Activated T-cell treated with anti-CD3 and anti-CD28 coated beads, Interleukin-2, amount 50 U/mL, for 1 hour (primary cell): Measurements from ENCODE around the gene DPH7.
"Not testable (repeated sequence)": the region's sequence is repeated elsewhere in the genome, so short reads cannot be mapped to it uniquely, and the experiment has no call there.

Experiments
- DNase-seq: peaks from one replicate; pipeline ENCODE4 v3.0.0-alpha.2; 2020

Gene DPH7

DNA sequence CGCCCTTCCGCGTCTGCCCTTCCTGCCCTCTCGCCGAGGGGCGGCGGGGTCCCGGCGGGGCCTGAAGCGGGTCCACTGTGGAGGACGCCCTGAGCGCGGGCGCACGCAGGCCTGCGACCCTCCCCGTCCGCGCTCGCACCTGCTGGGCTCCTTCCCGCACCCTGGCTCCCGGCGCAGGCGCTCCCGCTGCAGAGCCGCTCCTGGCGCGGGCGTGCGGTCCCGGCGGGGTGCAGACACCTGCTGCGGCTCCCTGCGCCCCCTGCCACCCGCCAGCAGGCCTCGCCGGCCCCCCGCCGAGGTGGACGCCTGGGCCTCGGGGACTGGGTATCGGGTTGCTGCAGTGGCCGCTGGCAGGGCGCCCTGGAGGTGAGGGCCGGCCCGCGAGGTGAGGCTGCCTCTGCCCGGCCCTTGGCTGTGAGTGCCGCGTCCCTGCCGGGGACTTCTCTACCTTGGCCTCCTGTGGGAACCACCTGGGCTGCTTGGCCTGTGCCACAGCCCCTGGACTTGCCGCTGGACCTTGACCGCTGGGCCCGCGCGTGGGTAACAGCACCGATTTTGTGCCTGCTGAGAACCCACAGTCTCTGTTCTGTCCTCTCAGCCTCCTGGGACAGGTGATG lies 27.4 kb upstream of the DPH7 start:
- peak; percentile 54 for DNase-seq

DNA sequence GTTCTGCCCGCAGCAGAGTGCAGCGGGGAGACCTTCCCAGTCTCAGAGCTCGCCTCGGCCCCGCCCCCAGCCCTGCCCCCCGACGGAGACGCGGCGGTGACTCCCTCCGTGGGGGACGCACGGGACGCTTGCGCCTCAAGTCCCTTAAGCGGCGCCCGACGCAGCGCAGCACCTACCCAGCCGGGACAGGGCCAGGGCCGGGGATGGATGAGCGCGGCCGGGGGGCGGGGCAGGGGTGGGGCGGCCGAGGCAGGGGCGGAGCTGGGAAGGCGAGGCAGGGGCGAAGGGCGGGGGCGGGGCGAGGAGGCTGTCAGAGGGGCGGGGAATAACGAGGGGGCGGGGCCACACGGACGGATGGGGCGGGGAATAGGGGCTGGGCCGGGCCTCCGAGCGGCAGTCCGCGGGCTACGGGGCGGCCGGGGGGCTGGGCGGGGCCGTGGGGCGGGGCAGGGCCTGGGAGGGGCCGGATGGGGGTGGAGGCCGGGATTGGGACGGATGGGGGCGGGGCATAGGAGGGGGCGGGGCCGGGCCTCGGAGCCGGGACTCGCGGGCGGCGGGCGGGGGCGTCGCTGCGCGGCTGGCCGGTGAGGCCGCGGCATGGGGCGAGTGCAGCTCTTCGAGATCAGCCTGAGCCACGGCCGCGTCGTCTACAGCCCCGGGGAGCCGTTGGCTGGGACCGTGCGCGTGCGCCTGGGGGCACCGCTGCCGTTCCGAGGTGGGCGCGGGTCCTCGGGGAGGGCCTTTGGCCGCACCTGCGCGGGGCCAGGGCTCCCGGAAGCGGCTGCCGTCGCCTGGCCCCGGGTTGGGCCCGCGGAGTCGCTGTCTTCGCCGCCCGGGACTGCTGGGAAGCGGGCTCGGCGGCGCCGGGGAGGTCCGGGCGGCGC lies 26.6 kb upstream of the DPH7 start, which contains the start of gene ARRDC1:
ARRDC1 (plus strand) TSS at position 566 of the 884 bp plus-strand sequence; CDS start at position 598, 32 bp downstream.
- DNase-seq = peak; percentile 93

DNA sequence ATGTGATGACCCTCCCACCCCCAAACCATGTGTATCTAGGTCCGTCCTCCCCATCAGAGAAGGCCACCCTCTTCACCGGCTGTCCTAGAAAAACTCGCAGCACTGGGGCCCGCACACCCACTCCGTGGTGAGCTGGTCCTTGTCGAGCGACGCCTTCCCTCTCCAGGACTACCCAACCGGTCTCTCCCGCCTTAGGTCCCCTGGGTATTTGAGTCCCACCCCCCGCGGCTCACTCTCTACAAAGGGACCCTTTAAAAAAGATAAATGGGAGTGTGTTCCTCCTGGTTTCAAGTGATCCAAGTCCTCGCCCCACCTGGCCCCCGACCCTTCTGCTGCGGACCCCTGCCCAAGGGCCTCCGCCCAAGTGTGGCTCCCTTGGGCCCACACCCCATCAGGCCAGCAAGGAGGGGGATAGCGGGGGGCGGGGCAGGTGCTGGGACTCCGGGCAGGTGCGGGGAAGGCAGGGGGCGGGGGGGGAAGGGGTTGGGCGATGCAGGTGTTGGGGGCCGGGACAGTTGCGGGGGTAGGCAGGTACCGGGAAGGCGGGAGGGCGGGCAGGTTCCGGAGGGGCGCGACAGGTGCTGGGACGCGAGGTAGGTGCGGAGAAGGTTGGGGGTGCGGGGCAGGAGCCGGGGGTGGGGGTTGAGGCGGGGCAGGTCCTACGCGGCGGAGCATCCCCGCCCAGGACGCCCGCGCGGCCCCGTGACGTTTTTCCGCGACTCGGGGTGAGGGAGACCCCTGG lies 25.8 kb upstream of the DPH7 start:
- no peak for DNase-seq

DNA sequence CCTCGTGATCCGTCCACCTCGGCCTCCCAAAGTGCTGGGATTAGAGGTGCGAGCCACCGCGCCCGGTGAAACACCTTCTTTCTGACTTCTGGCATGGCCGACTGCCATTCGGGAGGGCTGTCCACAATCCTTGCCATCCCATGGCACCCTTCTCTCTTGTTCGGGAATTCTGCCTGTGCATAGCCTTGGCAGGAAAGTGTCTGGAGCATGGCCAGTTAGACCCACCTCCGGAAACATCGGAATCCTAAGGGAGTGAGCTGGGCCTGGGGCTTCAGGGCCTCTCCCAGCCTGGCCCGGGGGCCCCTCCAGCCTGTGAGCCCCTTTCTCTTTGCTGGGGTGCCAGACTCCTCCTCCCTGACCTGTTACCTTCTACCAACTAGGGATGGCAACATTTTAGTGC lies 25.2 kb upstream of the DPH7 start:
- no peak for DNase-seq

- DNase-seq = no peak
Observed at GRCh38 chr9:137602661-137603060, 23.9 kb upstream of the DPH7 start.

DNA sequence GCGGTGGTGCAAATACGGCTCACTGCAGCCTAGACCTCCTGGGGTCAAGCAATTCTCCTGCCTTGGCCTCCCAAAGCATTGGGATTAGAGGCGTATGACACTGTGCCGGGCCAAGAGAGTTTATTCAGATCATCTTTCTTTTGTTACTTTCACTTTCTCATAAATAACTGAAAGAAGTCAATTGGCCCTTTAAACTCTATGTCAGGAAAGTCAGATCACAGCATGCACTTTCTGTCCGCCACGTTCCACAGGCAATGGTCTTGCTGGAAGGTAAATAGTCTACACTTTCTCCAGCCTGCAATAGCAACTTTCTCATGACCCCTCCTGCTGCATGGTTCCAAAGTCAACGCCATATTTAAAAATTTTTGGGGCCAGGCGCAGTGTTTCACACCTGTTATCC lies 20.2 kb upstream of the DPH7 start:
- no peak for DNase-seq

DNA sequence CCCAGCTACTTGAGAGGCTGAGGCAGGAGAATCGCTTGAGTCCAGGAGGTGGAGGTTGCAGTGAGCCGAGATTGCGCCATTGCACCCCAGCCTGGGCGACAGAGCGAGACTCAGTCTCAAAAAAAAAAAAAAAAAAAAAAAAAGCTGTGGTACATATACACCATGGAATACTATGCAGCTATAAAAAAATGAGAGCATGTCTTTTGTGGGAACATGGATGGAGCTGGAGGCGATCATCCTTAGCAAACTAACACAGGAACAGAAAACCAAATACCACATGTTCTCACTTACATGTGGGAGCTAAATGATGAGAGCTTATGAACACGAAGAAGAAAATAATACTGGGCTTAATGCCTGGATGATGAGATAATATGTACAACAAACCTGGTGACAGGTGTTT lies 17.9 kb upstream of the DPH7 start:
- DNase-seq = not testable (repeated sequence)

- DNase-seq = no peak
Observed at GRCh38 chr9:137593176-137593575, 14.5 kb upstream of the DPH7 start.

DNA sequence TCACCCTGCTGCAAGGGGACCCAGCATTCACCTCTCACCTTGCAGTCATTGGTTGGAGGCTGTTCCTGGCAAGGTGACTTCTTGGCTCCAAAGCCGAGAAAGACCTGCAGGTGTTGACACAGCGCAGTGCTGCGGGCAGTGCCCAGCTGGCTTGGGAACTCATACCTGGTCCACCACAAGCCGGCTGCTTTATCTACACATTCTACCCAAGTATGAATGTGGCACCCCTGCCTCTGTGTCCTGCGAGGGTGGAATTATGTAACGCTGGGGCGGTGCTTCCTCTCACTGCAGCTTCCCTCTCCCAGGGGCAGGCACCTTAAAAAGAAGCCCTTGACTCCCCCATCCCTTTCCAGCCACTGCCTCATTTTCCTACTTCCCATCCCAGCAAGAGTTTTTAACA lies 14.0 kb upstream of the DPH7 start:
- DNase-seq = no peak

- peak; percentile 94 for DNase-seq
Observed at GRCh38 chr9:137590469-137591383, 12.0 kb upstream of the DPH7 start, which contains the start of gene ZMYND19. ZMYND19 (minus strand) TSS chr9:137590512; CDS start chr9:137590263, 249 bp downstream.

DNA sequence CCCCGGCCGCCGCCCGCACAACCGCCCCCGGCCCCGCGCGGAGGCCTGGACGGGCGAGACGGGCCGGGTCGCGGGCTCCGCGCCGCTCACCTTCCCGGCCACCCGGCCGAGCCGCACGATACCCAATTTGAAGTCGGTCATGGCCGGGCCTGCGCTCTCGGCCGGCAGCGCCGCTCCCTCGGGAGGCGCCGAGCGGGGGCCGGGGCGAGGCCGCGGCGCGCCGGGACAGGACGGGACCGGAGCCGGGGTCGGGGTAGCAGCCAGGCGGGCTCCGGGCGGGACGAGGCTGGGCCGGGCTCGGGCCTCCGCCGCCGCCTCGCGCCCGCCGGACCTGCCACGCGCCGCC lies 11.4 kb upstream of the DPH7 start:
- no peak for DNase-seq

DNA sequence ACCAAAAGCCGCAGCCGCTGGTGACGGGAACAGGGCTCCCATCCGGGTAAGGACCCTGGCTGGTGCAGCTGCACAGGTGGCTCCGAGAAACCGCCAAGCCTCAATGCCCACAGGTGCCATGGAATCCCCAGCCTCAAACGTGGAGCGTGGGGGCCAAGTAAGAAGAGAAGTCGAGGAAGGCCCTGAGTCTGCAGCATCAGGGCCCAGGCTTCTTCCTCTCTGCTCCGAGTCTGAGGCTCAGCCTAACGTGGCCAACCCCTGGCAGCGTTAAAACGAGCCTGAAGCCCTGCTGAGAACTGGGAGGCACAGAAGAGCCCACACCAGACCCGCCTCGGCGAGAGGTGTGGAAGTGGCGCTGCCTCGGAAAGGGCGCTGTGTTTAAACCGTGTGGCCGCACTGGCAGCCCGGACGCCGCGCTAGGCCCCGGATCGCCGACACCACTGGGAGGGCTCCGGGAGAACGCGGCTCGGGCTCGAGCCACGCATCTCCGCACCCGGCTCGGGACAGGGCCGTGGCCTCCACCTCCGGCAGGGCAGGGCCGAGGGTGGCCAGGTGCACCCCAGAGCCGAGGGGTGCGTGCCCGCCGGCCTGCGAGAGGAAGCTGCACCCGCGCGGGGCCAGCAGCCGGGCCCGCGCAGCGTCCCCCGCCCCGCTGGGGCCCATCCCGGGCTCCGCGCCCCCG lies 10.9 kb upstream of the DPH7 start:
- peak; percentile 39 for DNase-seq

- no peak for DNase-seq
Observed at GRCh38 chr9:137588891-137589290, 10.2 kb upstream of the DPH7 start.

- no peak for DNase-seq
Observed at GRCh38 chr9:137588311-137588710, 9.6 kb upstream of the DPH7 start.

DNA sequence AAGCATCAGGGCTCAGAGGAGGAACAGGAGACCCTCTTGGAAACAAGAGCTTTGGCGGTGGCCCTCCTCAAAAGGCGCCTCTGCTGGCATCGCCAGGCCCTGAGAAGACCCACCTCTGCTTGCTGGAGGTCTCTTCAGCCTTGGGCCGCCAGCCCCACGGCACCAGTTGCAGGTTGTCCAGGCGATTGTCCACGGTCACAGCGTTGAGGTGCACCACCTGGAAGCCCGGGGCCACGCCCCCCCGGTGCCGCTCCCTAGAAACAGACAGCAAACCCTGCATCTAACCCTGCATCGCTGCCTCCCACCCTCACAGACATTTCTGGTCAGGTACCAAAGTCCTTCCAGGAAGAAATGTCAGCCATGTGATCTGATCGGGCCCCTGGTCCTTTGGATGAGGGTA lies 8.1 kb upstream of the DPH7 start:
- no peak for DNase-seq

GRCh38 chr9:137583957-137584356 lies 5.2 kb upstream of the DPH7 start:
- DNase-seq = no peak

GRCh38 chr9:137583347-137583746 lies 4.6 kb upstream of the DPH7 start:
- DNase-seq = no peak

- DNase-seq = no peak
Observed at GRCh38 chr9:137582286-137582860, 3.6 kb upstream of the DPH7 start.

GRCh38 chr9:137581361-137582285 lies 2.9 kb upstream of the DPH7 start:
- DNase-seq = no peak

GRCh38 chr9:137580954-137581322 lies 2.2 kb upstream of the DPH7 start:
- DNase-seq = no peak
